WTC11 (cell line): ENCODE results near the gene THOP1.

Source experiments
- FOXP1 ChIP-seq: sonication (generic); formaldehyde crosslinking; IDR thresholded peaks from 2 replicates; pipeline ENCODE4 v1.8.0; 2022; ENCODE audit warnings: missing genetic modification reagents, mild to moderate bottlenecking, moderate library complexity, borderline replicate concordance
- NR3C1 ChIP-seq: sonication (generic); formaldehyde crosslinking; conservative IDR thresholded peaks from 2 replicates; pipeline ENCODE4 v1.8.1; 2023; ENCODE audit warnings: low read depth, mild to moderate bottlenecking, missing genetic modification reagents
- TF ChIP-seq, protein P1 (sequence below): fragments of 200-600 bp; IDR thresholded peaks from 2 replicates; pipeline ENCODE4 v1.8.0; 2022; ENCODE audit warnings: antibody characterized with exemption

- TF ChIP-seq NR3C1 (CRISPR knock-in tag) (peak; percentile 98), FOXP1 (CRISPR knock-in tag) (peak; percentile 98)
- TF ChIP-seq, protein P1, sequence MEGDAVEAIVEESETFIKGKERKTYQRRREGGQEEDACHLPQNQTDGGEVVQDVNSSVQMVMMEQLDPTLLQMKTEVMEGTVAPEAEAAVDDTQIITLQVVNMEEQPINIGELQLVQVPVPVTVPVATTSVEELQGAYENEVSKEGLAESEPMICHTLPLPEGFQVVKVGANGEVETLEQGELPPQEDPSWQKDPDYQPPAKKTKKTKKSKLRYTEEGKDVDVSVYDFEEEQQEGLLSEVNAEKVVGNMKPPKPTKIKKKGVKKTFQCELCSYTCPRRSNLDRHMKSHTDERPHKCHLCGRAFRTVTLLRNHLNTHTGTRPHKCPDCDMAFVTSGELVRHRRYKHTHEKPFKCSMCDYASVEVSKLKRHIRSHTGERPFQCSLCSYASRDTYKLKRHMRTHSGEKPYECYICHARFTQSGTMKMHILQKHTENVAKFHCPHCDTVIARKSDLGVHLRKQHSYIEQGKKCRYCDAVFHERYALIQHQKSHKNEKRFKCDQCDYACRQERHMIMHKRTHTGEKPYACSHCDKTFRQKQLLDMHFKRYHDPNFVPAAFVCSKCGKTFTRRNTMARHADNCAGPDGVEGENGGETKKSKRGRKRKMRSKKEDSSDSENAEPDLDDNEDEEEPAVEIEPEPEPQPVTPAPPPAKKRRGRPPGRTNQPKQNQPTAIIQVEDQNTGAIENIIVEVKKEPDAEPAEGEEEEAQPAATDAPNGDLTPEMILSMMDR, result no peak
Measured at GRCh38 chr19:2739602-2740313, 45.5 kb upstream of the THOP1 start, which contains the start of gene SLC39A3.
